GM19023 (cell line): ENCODE results near the gene PDCL2.

Source experiments
- ATAC-seq: cut with Tn5 transposase; IDR thresholded peaks from one replicate; pipeline ENCODE4 v1.9.1; 2021; ENCODE audit warnings: mild to moderate bottlenecking, moderate library complexity; ENCODE audit not compliant: unreplicated experiment

Gene PDCL2

GRCh38 chr4:55540271-55540670 is 51.8 kb downstream of the PDCL2 start:
- no peak for ATAC-seq

DNA sequence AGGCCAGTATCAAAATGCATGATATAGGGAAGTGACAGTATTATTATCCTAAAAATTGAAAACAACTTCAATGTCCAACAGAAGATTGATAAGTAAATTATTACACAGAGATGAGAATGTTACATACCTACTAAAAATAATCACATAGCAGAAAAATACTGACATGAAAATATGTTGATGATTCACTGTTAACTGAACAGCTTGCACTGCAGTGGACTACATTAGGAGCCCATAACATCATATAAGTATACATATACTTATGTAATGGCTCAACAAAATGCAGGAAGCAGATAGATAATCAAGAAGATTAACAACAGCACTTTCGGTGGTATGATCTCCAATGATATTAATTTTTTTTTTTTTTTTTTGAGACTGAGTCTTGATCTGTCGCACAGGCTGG is 52.4 kb downstream of the PDCL2 start:
- ATAC-seq: no peak

DNA sequence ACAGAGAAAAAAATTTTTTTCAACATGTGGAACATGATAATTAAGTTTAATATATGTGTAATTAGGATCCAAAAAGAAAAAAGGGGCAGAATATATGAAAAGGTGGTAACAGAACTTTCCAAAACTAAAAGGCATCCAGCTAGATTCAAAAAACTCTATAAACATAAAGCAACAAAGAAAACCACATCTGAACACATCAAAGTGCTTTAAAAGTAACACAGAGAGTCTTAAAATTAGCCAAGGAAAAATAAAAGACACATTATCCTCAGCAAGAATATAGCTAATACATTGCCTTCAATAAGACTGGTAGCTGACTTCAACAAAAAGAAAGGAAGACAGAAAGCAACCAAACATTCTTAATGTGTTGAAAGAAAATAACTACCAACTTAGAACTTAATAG is 53.5 kb downstream of the PDCL2 start:
- ATAC-seq: no peak

GRCh38 chr4:55534306-55534705 is 57.7 kb downstream of the PDCL2 start:
- no peak for ATAC-seq

DNA sequence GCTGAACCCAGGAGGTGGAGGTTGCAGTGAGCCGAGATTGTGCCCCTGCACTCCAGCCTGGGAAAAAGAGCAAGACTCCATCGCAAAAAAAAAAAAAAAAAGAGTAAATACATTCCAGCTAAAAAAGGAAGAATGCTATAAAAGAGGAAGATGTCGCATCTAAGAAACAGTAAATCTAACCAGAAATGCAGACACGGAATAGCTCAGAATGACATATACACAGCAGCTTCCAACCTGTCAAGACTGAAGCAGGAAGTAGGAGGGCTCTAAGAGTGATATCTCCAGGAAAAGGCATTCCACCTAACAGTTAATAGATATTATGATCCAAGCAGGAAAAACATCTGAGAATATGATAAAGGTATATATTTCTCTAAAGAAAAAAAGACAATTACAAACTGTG is 61.4 kb downstream of the PDCL2 start:
- no peak for ATAC-seq

- no peak for ATAC-seq
Observed at GRCh38 chr4:55530167-55530566, 61.9 kb downstream of the PDCL2 start.

DNA sequence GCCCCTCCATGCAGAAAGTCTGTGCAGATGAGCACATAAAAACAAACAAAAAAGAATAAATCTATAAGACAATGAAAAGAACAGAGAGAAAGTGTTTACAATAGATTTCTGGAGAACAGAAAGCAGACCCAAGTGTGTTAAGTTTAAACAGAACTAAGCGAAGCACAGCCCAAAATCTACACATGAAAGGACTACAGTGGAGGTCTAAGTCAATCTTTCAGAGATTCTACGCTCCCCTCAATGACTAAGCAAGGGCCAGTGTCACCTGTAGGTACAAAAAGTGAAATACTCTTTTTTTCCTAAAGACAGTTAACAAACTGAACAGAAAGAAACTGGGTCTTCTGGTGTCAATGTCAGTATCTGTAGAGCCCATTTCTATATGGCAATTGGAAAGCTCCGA is 63.6 kb downstream of the PDCL2 start:
- no peak for ATAC-seq

DNA sequence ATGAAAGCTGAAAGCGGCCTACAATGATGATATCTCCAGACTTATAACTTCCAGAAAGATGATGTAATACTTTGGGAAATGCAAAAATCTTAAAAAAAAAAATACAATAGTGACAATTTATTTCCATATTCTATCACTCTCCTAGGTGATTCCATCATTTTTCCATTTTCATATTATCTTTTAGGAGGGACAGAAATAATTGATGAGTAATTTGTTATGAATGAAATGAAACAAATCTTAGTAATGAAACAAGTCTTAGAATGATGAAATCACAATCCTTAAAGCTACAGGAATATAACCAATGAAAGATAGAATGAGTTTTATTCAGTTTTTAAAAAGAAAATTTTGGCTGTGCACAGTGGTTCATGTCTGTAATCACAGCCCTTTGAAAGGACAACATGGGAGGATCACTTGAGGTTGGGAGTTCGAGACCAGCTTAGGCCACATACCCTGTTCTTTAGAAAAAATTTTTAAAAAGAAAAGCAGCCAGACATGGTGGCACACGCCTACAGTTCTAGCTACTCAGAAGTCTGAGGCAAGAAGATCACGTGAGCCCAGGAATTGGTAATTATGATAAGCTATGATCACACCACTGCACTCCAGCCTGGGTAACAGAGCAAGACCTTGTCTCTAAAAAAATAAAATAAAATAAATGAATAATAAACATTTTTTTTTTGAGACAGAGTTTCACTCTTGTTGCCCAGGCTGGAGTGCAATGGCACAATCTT is 67.0 kb downstream of the PDCL2 start:
- no peak for ATAC-seq

- ATAC-seq: no peak
Observed at GRCh38 chr4:55518442-55518841, 73.6 kb downstream of the PDCL2 start.

- ATAC-seq: peak; percentile 54
Observed at GRCh38 chr4:55517526-55518229, 74.4 kb downstream of the PDCL2 start.

- ATAC-seq: no peak
Observed at GRCh38 chr4:55512922-55513571, 79.0 kb downstream of the PDCL2 start.

- no peak for ATAC-seq
Observed at GRCh38 chr4:55512077-55512476, 80.0 kb downstream of the PDCL2 start.

DNA sequence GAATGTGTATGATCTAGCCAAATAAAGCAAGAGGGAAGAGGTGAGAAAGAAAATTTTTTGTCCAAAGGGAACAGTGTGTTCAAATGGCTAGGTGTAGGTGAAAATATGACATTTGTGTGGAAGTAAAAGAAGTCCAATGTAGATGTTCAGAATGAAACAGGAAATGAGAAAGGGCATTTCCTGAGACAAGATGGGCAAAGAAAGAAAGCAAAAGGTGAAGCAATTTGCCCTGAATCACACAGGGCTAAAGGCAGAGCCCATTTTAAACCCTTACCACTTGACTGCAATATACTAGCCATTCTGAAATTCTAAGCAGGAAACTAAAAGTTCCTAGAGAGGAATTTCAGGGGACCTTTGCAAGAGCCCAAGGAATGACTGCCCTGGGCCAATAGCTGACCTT is 81.4 kb downstream of the PDCL2 start:
- ATAC-seq: no peak

DNA sequence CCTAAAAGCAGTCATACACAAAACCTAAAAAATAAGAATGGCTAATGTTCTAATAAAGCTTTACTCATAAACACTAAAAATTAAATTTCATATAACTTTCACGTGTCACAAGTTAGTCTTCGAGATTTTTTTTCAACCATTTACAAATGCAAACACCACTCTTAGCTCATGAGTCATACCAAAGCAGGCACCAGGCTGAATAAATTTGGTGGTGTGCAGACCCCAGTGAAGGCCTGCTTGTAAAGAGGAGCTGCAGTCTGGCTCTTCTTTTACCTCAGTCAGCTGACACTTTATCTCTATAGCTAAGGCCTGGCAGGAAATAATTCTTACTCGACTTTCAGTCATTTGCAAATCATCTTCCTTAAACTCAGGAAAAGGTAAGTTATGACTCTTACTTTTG is 82.8 kb downstream of the PDCL2 start:
- ATAC-seq: no peak

DNA sequence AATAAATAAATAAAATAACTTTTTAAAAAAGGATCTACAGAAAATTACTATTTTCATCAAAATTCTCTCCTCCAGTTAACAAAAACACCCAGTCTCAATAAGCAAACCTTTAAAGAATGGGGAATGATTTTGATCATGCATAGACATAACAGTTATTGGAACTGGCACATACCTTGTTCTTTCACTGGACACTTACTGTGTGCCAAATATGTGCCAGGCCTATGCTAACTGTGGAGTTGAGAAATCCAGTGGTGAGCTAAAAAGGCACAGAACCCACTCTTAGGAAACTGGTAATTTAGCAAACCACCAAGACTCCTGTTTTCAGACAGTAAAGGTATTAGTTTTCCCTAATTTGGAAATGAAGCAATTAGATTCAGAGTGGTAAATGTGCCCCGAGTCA is 84.4 kb downstream of the PDCL2 start:
- no peak for ATAC-seq
